GM12891 (cell line): ENCODE measurements around the gene MAML2.

Experiments
- DNase-seq: peaks from one replicate; pipeline ENCODE4 v3.0.0; 2011; ENCODE audit warnings: low spot score; ENCODE audit not compliant: insufficient read length
- FAIRE-seq: peaks from 2 replicates; lab custom pipeline; 2011; peaks lifted over from hg19 to GRCh38; lab: Jason Lieb, UNC
- PAX5 ChIP-seq: IDR thresholded peaks from 2 replicates; pipeline ENCODE4 v1.6.1; 2011; ENCODE audit warnings: low read length, moderate library complexity, mild to moderate bottlenecking; ENCODE audit not compliant: insufficient read depth, severe bottlenecking
- POLR2A ChIP-seq: IDR thresholded peaks from 2 replicates; pipeline ENCODE4 v1.6.1; 2011; ENCODE audit warnings: low read depth, low read length, control low read depth
- POLR2AphosphoS5 ChIP-seq: IDR thresholded peaks from 2 replicates; pipeline ENCODE4 v1.6.1; 2011; ENCODE audit warnings: low read depth, low read length, control low read depth
- POU2F2 ChIP-seq: IDR thresholded peaks from 2 replicates; pipeline ENCODE4 v1.6.1; 2011; ENCODE audit warnings: low read depth, mild to moderate bottlenecking, control low read depth, low read length, moderate library complexity
- SPI1 ChIP-seq: IDR thresholded peaks from 2 replicates; pipeline ENCODE4 v1.6.1; 2011; ENCODE audit warnings: low read depth, low read length, control low read depth
- TAF1 ChIP-seq: IDR thresholded peaks from 2 replicates; pipeline ENCODE4 v1.6.1; 2011; ENCODE audit warnings: low read depth, low read length, control low read depth

MAML2 gene

DNA sequence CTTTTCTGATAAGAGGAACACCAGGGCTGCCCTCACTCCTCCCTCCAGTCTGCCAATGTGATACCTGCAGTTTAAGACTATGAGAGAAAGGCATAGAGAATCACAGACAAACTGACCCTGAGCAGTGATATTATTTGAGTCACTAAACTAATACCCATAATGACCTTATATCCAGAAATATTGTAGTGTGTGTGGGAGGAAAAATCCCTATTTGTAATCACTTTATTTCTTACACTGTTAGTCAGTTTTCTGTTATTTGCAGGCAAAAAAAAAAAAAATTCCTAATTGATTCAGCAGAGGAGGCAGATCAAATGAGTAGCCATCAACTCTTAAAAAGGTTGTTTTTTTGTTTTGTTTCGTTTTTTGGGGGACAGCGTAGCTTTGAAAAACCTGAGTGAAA, 82.5 kb downstream of the MAML2 start:
- TF ChIP-seq POU2F2 (no peak), POLR2AphosphoS5 (no peak), TAF1 (no peak), PAX5 (no peak), SPI1 (no peak), POLR2A (no peak)
- DNase-seq: no peak
- FAIRE-seq: no peak

DNA sequence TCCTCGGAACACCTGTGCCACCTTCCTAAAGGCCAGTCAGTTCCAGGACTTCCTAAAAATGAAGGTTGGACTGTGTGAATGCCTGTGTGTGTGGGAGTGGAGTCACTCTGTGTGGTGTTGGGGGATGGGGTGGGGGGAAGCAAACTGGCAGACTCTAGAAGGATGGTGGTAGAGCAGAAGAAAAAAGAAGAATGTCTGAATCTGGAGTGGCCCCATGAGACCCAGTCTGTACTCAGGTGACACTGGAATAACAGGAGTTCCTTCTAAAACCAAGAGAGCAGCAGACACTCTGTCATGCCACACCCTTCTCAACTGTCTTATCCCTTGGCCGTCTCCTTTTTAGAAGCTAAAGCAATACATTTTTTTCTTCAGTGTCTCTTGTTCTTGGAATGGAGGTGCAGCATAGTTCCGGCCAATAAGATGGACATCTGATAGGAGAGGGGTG, 82.9 kb downstream of the MAML2 start:
- no peak for TF ChIP-seq TAF1
- no peak for TF ChIP-seq POLR2A
- DNase-seq (no peak), FAIRE-seq (no peak)

DNA sequence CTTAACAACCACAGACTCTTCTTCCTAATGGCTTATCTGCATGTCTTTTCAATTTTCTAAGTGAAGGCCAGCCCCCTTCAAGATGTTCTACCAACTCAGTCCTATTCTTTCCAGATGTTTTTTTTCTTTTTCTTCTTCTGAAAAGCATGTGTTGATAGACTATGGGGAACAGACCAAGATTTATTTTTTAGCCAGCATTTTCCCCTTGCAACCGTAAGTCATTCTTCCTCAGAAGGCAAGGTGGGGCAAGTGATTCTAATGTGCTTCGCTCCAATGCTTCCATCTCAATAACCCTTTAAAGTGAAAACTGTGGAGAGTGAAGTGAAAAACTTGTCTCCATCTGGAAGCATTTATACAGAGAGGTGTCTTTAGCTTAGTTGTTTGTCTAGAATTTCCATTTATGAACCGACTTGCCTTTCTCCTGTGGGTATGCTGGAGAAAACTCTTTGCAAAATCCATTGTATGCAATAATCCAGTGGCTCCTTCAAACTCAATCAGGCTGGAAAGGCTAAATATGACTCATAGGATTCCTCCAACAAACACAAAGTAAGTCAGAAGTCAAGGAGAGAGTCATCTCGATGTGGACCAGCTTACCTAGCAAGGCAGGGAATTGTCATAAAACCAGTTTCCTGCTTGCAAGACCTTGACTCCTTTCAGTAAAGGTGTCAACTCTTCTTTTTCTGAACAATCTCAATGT, 83.7 kb downstream of the MAML2 start:
- DNase-seq (no peak), FAIRE-seq (no peak)
- TF ChIP-seq POU2F2 (no peak), TAF1 (no peak), SPI1 (no peak), POLR2AphosphoS5 (no peak), POLR2A (no peak), PAX5 (no peak)

DNA sequence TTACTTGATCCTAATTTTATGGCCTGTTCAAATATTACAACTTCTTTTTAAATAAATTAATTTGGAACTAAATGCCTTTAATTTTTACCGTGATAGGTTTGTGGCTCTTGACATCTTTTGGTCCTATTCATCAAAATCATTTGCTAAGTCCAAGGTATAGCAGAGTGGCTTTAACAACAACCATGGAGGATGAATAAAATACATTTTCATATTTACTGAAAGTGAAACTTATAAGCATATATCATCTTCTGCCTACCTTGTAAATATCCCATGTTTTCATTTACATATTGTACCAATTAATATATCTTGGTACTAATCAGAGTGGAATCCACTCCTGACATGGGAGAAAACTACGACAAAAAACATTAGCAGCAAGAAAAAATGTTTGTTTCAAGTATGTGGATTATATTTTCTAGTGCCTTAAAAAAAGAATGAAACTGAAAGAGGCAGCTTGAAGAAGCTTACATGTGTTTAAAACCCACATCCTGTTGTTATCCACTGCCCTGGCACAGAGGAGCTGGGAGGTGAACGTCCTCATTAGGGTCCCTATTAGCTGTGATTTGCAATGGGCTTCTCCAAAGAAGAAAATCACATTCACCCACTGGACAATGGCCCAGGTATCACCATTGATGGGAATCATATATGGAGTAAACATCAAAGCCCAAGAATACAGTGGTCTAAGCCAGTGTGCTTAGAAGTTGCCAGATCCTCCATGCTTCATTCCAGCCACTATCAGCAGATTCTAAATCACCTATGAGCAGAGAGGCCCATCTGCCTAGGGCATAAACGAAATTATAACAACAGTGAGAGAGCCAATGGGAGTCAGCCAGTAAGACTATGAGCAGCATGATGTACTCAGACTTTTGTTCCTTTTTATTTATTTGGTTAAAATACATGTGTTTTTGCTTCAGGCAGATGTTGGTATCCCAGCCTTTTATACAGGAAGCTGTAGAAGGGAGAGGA, 84.7 kb downstream of the MAML2 start:
- DNase-seq (no peak), FAIRE-seq (peak; percentile 76)
- TF ChIP-seq POU2F2 (peak; percentile 42; the same call in 1 of the 2 replicates), POLR2AphosphoS5 (no peak)

DNA sequence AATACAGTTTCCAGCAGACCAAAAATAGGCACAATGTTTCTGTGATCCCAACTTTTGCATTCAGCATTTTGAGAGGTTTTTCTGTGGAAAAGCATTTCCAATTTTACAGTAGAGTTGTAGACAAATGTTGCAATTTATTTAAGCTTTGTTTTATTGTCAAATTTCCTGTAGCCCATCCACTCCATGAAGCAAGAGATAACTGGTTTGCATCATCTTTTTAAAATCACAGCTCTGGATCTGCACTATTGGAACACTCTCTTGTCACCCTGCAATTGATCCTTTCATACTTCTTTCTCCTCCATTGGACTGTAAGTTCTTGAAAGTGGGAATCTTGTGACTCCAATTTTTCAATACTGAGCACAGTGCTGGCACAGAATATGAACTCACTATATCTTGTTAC, 86.0 kb downstream of the MAML2 start:
- no peak for DNase-seq
- TF ChIP-seq POLR2AphosphoS5 (no peak), POLR2A (no peak), PAX5 (no peak), SPI1 (no peak), POU2F2 (no peak), TAF1 (no peak)
- peak; percentile 5 for FAIRE-seq

DNA sequence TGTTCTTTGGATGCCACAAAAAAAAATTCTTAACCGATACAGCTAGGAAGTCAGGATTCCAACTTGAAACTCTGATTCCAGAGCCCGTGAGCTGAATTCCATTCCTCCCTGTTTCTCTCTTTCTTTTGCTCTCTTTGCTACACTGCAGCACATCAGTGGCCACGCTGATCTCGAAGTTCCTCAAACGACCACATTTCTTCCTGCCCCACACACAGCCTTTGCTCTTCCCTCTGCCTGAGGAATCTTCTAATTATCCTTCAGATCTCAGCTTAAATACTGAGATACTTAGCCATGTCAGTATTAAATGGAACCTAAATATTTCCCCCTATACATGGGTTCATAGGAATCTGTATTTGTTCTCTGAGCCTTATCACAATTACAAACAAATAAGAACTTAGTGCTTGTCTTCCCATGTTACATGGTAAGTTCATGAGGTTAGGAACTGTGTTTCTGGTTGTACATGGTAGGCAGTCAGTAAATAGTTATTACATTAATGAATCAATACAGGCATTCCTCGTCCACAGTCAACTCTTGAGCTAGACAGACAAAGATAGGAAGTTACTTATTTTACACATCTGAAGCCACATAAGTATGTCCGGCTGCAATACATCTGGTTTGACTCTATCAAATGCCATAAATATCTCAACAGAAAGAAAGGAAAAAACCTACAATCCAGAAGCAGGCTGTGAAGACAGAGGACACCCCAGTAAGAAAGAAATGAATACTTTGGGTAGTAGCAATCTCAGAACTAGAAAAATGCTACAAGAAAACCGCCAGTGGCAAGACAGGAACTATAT, 86.6 kb downstream of the MAML2 start:
- TF ChIP-seq PAX5 (no peak), POLR2A (no peak), POLR2AphosphoS5 (no peak), TAF1 (no peak), POU2F2 (no peak), SPI1 (no peak)
- peak; percentile 38 for FAIRE-seq
- no peak for DNase-seq

DNA sequence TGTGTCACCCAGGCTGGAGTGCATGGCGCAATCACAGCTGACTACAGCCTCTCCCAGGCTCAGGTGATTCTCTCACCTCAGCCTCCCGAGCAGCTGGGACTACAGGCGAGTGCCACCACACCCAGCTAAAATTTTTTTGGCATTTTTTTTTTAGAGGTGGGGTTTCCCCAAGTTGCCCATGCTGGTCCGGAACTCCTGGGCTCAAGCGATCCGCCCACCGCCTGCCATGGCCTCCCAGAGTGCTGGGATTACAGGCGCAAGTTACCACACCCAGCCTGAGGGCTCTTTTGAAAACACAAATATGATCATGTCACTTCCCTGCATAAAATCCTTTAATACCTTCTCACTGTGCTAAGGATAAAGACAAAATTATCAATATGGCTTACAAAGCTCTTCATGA, 88.1 kb downstream of the MAML2 start:
- no peak for DNase-seq
- FAIRE-seq: peak; percentile 9
- TF ChIP-seq POLR2AphosphoS5: no peak
- TF ChIP-seq PAX5: no peak
- no peak for TF ChIP-seq TAF1
- TF ChIP-seq POLR2A: no peak
- TF ChIP-seq SPI1: no peak
- TF ChIP-seq POU2F2: no peak

DNA sequence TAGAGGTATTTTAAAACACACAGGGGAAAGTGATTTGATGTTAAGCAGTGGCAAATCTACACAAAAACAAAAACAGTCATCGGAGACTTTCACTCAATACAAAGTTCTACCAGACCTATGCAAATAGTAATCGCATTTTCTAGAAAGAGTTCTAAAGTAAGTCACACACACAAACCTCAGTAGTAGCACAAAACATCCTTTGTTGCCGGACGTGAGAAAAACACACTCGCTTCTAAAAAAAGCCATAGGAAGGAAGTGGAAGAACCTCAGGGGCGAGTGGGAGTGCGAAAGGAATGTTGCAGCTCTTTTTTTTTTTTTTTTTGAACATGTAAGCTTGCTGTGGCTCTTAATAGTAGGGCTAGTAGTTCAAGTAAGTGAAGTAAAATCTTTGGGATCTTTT, 88.9 kb downstream of the MAML2 start:
- FAIRE-seq (peak; percentile 35), DNase-seq (no peak)
- TF ChIP-seq POU2F2 (no peak), SPI1 (peak; percentile 70)

DNA sequence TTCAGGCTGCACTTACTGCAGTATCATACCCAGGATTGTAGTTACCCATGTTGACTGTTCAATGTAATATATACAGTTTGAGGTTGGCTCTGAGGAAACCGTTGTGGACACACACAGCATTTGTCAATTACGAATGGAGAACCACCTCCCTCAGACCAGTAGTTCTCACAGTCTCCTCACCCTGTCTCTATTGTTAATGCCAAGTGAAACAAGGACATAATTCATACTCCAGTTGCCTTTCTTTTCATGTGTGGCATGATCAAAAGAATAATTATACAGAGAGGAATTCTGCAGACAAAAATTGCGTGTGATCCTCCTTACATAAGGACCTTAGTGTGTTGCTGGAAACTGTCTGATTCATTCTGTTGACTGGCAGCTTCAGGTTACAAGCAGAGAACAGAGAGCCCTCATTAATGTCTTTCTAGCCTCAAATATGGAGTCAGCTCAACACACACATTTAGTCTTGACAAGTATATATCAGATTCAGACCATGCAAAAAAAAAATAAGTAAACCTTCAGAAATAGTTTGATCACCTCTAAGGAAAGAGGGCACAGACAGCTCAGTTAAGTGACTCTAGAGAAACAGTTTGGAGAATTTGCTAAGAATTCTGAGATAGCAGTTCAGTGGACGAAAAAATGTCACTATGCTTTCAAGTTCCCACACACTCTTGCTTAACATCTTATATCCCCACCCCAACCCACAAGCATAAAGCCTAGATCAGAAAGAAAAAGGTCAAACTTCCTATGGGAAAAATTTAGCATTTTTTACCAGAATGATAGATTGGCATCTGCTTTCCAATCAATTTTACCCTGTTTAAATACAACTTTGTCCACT, 96.1 kb downstream of the MAML2 start:
- DNase-seq (no peak), FAIRE-seq (no peak)
- TF ChIP-seq SPI1 (no peak), PAX5 (no peak), POU2F2 (no peak), TAF1 (no peak), POLR2A (no peak), POLR2AphosphoS5 (no peak)
